MM.1S (cell line): ENCODE data around the gene WIPI1.

Source experiments
- EZH2 ChIP-seq: fragments of 300-600 bp; sonication (generic); optimal IDR thresholded peaks from 2 replicates; pipeline ENCODE3; 2017; ENCODE audit warnings: low read depth, mild to moderate bottlenecking, antibody characterized with exemption, low read length, mixed read lengths
- TF ChIP-seq, protein P1 (sequence below): fragments of 300-600 bp; sonication (generic); IDR thresholded peaks from 2 replicates; pipeline ENCODE4 v1.5.1; 2016; ENCODE audit warnings: antibody characterized with exemption, low read length, mixed read lengths

DNA sequence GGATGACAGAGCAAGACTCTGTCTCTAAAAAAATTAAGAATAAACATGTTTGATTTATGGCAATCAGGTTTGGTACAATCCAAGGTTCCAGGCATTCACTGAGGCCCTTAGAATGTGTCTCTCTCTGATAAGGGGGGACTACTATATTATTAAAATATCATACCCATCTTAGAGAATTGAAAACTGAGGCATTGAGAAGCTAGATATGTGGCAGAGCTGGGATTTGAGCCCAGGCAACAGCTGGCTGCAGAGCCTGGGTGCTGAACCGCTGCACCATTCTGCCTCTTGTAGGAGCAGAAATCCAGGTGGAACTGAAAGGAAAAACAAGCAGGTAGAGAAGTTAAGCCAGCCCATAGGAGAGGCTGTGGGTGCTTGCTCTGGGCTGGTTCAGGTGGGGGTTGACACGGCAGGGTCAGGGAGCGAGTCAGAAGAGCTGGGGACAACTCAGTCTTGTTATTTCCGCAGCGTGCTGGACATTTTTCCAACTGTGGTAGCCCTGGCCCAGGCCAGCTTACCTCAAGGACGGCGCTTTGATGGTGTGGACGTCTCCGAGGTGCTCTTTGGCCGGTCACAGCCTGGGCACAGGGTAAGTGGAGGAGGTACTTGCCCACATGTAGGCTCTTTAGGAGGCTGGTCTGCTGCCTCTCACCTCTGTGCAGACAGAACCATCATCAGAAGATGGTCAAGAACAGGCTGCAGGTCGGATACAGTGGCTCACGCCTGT lies 62.5 kb downstream of the WIPI1 start:
- TF ChIP-seq, protein P1, sequence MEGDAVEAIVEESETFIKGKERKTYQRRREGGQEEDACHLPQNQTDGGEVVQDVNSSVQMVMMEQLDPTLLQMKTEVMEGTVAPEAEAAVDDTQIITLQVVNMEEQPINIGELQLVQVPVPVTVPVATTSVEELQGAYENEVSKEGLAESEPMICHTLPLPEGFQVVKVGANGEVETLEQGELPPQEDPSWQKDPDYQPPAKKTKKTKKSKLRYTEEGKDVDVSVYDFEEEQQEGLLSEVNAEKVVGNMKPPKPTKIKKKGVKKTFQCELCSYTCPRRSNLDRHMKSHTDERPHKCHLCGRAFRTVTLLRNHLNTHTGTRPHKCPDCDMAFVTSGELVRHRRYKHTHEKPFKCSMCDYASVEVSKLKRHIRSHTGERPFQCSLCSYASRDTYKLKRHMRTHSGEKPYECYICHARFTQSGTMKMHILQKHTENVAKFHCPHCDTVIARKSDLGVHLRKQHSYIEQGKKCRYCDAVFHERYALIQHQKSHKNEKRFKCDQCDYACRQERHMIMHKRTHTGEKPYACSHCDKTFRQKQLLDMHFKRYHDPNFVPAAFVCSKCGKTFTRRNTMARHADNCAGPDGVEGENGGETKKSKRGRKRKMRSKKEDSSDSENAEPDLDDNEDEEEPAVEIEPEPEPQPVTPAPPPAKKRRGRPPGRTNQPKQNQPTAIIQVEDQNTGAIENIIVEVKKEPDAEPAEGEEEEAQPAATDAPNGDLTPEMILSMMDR: no peak
- no peak for TF ChIP-seq EZH2
